Thyroid gland (tissue), 4 donors: Measurements from ENCODE around the gene GRK1. TPM values are rescaled to one million over a fixed set of nuclear protein-coding genes. Genes with fewer than 3 reads are reported as not detected.

Experiments
- DNase-seq, 2 donors: peaks; one replicate each; pipeline ENCODE4 v3.0.0-alpha.2; 2019
- H3K27ac ChIP-seq, 3 donors: fragments of 200-600 bp; sonication (generic); 1 replicate in 2 of 3; 2 replicates in 1 of 3; pipeline ENCODE4 v1.5.1; 2016 to 2019; ENCODE audit warnings: mild to moderate bottlenecking in 1 of 3, moderate library complexity in 1 of 3
- H3K27me3 ChIP-seq: fragments of 200-600 bp; sonication (generic); one replicate; pipeline ENCODE4 v1.5.1; 2019
- H3K36me3 ChIP-seq, 2 donors: fragments of 200-600 bp; sonication (generic); one replicate each; pipeline ENCODE4 v1.5.1; 2016 to 2019
- H3K4me1 ChIP-seq, 2 donors: fragments of 200-600 bp; sonication (generic); one replicate each; pipeline ENCODE4 v1.5.1; 2017 to 2019
- H3K4me3 ChIP-seq, 3 donors: fragments of 200-600 bp; sonication (generic); replicated peaks in 1 of 3; 1 replicate in 2 of 3; 2 replicates in 1 of 3; pipeline ENCODE4 v1.5.1; 2016; ENCODE audit warnings: mild to moderate bottlenecking in 1 of 3
- H3K9me3 ChIP-seq: fragments of 200-600 bp; sonication (generic); one replicate; pipeline ENCODE4 v1.5.1; 2017
- CTCF ChIP-seq, 6 experiments: fragments of 200-600 bp in 3 of 6; fragments of 450-650 bp in 3 of 6; sonication (generic) in 3 of 6; IDR thresholded peaks; one replicate each; pipeline ENCODE4 v1.5.1; 2016 to 2019; ENCODE audit warnings: antibody characterized with exemption in 6 of 6, mild to moderate bottlenecking in 2 of 6, inconsistent platforms in 1 of 6, moderate library complexity in 1 of 6
- POLR2A ChIP-seq, 2 donors: fragments of 450-650 bp; IDR thresholded peaks; one replicate each; pipeline ENCODE4 v1.6.1; 2017; ENCODE audit warnings: antibody characterized with exemption in 2 of 2, mild to moderate bottlenecking in 2 of 2, moderate library complexity in 1 of 2
- WGBS, 2 donors: methylation state at CpG; one replicate each; pipeline ENCODE4 v1.1.5; 2017; 5-methylcytosine and 5-hydroxymethylcytosine counted together
- intact Hi-C: fragments of 100-400 bp; cut with DNase I; formaldehyde crosslinking; loops from one replicate; pipeline ENCODE4 v1.15.1; 2023
- total RNA-seq, 4 donors: library from RNA; depleted of rRNA; stranded (reverse); fragments of >200 nt; gene quantifications; one replicate each; pipeline ENCODE4 v1.2.3, GENCODE V29; 2016

The GRK1 gene
- total RNA-seq, 4 donors from 2014 or later: 2.0 to 17.9 (median 2.7) TPM

GRCh38 chr13:113739527-113740285, 72.7 kb downstream of the GRK1 start:
- TF ChIP-seq POLR2A (IDR thresholded peaks at IDR 0.05) (no peak), CTCF (IDR thresholded peaks at IDR 0.05) (no peak)
- Histone ChIP-seq H3K9me3 (no peaks in the 10 kb centered on the region), H3K4me1 (peaks cover 0 to 7% of the 10 kb centered on the region in 2 donors), H3K27ac (no peak overlapping the region), H3K27me3 (no peaks in the 10 kb centered on the region), H3K36me3 (no peaks in the 10 kb centered on the region), H3K4me3 (no peak overlapping the region)
- DNase-seq: no peak
- intact Hi-C loops: no loop called here
- 81 to 92% methylated on average over 11 to 14 of the region's 22 CpGs for WGBS, 2 donors

GRCh38 chr13:113740286-113740556, 73.2 kb downstream of the GRK1 start:
- intact Hi-C loops: no loop called here
- no peak overlapping the region for H3K27ac ChIP-seq
- WGBS, 2 donors: 68 to 81% methylated on average over 8 to 9 of the region's 9 CpGs
- H3K27me3 ChIP-seq: no peaks in the 10 kb centered on the region
- H3K9me3 ChIP-seq: no peaks in the 10 kb centered on the region
- no peak for TF ChIP-seq POLR2A (IDR thresholded peaks at IDR 0.05)
- no peak for TF ChIP-seq CTCF (IDR thresholded peaks at IDR 0.05)
- no peaks in the 10 kb centered on the region for H3K36me3 ChIP-seq
- H3K4me1 ChIP-seq: peaks cover 0 to 7% of the 10 kb centered on the region in 2 donors
- no peak overlapping the region for H3K4me3 ChIP-seq
- DNase-seq: no peak

GRCh38 chr13:113740661-113741060, 73.6 kb downstream of the GRK1 start:
- Histone ChIP-seq H3K9me3 (no peaks in the 10 kb centered on the region), H3K4me1 (peaks cover 0 to 7% of the 10 kb centered on the region in 2 donors), H3K27me3 (no peaks in the 10 kb centered on the region), H3K4me3 (no peak overlapping the region), H3K27ac (no peak overlapping the region), H3K36me3 (no peaks in the 10 kb centered on the region)
- no peak for DNase-seq
- TF ChIP-seq CTCF (IDR thresholded peaks at IDR 0.05): no peak
- no peak for TF ChIP-seq POLR2A (IDR thresholded peaks at IDR 0.05)
- intact Hi-C loops: no loop called here
- 78 to 79% methylated on average over 16 of the region's 16 CpGs for WGBS, 2 donors

GRCh38 chr13:113741191-113741668, 74.2 kb downstream of the GRK1 start:
- TF ChIP-seq POLR2A (IDR thresholded peaks at IDR 0.05) (no peak), CTCF (IDR thresholded peaks at IDR 0.05) (no peak)
- H3K36me3 ChIP-seq: no peaks in the 10 kb centered on the region
- no peaks in the 10 kb centered on the region for H3K27me3 ChIP-seq
- peaks cover 0 to 7% of the 10 kb centered on the region in 2 donors for H3K4me1 ChIP-seq
- H3K4me3 ChIP-seq: no peak overlapping the region
- DNase-seq: no peak
- no peak overlapping the region for H3K27ac ChIP-seq
- 74 to 80% methylated on average over 15 of the region's 15 CpGs for WGBS, 2 donors
- no peaks in the 10 kb centered on the region for H3K9me3 ChIP-seq
- intact Hi-C loops: no loop called here

- no peaks in the 10 kb centered on the region for H3K27me3 ChIP-seq
- TF ChIP-seq POLR2A (IDR thresholded peaks at IDR 0.05) (no peak), CTCF (IDR thresholded peaks at IDR 0.05) (peak in 1 of 6 experiments; percentile 14)
- H3K4me1 ChIP-seq: peaks cover 0 to 7% of the 10 kb centered on the region in 2 donors
- no peak overlapping the region for H3K4me3 ChIP-seq
- peak; percentile 40 to 51 for DNase-seq
- intact Hi-C loops: no loop called here
- H3K36me3 ChIP-seq: no peaks in the 10 kb centered on the region
- no peak overlapping the region for H3K27ac ChIP-seq
- H3K9me3 ChIP-seq: no peaks in the 10 kb centered on the region
- 20 to 33% methylated on average over 11 of the region's 15 CpGs for WGBS, 2 donors
These were observed 75.0 kb downstream of the GRK1 start for GRCh38 chr13:113742000-113742441.
